GM12874 (cell line): ENCODE results near the gene FIS1.

Source experiments
- TF ChIP-seq, protein P1 (sequence below): IDR thresholded peaks from 2 replicates; pipeline ENCODE4 v1.5.1; 2011; ENCODE audit warnings: low read depth, mild to moderate bottlenecking, control low read depth, low read length, moderate library complexity; ENCODE audit not compliant: insufficient read depth

Gene FIS1

DNA sequence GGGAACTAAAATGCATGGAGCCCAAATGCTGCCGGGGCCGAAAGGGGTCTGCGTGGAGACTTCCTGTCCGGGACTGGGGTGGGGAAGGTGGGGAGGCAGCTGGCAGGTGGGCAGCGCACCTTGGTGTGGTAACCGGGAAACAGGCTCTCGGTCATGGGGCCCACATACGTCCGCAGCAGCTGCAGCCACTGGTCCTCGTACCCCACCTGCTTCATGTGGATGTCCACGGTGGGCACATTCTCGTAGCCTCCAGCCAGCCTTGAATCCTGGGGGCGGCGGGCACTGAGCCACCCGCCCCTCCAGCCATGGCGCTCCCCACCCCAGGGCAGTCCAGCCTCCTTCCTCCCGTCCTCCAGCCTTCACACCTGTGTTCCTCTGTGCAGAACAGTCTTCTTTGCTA lies 37.4 kb downstream of the FIS1 start:
- TF ChIP-seq, protein P1, sequence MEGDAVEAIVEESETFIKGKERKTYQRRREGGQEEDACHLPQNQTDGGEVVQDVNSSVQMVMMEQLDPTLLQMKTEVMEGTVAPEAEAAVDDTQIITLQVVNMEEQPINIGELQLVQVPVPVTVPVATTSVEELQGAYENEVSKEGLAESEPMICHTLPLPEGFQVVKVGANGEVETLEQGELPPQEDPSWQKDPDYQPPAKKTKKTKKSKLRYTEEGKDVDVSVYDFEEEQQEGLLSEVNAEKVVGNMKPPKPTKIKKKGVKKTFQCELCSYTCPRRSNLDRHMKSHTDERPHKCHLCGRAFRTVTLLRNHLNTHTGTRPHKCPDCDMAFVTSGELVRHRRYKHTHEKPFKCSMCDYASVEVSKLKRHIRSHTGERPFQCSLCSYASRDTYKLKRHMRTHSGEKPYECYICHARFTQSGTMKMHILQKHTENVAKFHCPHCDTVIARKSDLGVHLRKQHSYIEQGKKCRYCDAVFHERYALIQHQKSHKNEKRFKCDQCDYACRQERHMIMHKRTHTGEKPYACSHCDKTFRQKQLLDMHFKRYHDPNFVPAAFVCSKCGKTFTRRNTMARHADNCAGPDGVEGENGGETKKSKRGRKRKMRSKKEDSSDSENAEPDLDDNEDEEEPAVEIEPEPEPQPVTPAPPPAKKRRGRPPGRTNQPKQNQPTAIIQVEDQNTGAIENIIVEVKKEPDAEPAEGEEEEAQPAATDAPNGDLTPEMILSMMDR, result no peak

DNA sequence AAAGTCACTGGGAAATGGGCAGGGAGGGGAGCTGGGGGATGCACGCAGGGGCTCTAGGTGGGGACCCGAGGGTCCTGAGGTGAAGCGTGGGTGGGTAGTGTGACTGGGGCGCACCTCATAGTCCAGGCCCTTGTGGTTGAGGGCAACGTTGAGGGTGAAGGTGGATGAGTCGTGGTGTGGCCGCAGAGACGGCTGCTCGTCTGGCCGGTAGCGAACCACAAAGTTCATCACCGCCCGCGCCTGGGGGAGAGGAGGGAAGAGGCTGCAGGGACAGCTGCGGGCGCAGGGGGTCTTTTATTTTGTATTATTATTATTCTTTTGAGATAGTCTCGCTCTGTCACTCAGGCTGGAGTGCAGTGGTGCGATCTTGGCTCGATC lies 38.2 kb downstream of the FIS1 start:
- TF ChIP-seq, protein P1, result no peak

DNA sequence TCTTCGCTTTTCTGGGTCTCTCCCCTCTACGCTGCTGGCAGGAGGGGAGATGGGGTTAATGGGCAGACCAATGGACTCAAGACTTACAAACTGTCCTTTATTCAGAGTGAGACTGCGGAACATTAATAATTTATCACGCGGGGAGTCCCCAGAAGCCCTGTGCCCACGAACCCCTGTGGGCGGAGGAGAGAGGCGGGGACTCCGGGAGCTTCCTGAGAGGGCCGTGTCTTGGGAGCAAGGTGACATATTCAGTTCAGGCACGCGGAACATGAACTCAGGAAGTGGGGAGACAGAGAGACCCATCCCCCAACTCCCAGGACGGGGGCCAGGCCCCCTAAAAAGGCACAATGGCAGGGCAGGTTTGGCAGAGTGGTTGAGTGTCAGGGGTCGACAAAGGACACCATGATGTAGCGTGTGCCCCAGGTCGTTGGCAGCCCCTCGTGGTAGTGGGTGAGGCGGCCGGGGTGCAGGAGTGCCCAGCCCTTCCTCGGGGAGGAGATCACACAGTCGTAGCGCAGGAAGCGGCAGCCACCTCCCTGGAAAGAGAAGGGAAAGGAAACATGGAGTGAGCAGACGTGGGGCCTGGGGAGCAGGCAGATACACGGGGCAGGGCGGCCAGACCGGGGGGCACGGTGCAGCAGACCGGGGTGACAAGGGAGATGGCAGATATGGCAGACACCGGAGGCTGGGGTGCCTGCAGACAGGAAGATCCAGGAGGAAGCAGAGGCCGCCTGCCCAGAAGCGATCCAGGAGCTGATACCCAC lies 38.8 kb downstream of the FIS1 start:
- TF ChIP-seq, protein P1, result no peak

DNA sequence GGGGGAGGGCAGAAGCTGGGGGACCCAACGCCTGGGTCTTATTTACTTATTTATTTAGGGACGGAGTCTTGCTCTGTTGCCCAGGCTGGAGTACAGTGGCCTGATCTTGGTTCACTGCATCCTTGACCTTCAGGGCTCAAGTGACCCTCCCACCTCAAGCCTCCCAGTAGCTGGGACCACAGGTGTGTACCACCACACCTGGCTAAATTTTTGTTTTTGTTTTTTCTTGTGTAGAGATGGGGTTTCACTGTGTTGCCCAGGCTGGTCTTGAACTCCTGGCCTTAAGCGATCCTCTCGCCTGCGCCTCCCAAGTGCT lies 42.3 kb downstream of the FIS1 start:
- TF ChIP-seq, protein P1, result no peak

DNA sequence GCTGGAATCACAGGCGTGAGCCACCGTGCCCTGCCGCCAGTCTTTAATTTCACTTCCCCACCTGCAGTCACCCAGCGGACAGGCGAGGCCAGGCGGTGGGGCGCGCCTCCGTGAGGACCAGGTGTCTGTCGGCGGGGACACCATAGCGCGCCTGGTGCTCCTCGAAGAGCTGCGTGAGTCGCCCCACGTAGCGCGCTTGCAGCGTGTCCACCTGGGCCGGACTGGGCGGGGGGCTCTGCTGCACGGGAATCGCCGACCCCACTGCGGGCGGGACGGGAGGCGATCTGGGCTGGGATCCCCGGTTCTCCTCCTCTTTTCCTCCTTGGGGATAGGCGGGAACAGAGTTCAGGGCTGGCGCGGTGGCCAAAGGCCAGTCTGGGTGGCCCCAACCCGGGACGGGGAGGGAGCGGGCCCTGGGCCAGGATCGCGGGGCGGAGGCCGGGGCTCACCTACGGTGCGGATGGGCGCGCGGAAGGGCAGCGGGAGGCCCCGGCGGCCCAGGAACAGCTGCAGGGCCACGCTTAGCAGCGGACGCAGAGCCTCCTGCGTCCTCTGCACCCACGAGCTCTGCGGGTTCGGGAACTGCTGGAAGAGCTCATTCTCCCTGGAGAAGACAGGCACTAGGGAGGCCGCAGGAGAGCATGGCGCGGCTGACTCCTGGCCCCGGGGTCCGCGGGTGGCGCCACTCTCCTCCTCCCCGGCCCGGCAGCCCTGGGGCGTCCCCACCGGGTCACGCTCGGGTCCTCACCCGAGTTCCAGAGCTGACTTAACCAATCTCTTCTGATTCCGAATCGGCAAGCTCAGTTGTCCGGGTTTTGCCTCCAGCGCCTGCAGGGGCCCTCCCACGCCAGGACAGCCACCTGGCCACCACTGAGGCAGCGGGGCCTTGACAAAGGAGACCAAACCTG lies 42.9 kb downstream of the FIS1 start:
- TF ChIP-seq, protein P1, result no peak

DNA sequence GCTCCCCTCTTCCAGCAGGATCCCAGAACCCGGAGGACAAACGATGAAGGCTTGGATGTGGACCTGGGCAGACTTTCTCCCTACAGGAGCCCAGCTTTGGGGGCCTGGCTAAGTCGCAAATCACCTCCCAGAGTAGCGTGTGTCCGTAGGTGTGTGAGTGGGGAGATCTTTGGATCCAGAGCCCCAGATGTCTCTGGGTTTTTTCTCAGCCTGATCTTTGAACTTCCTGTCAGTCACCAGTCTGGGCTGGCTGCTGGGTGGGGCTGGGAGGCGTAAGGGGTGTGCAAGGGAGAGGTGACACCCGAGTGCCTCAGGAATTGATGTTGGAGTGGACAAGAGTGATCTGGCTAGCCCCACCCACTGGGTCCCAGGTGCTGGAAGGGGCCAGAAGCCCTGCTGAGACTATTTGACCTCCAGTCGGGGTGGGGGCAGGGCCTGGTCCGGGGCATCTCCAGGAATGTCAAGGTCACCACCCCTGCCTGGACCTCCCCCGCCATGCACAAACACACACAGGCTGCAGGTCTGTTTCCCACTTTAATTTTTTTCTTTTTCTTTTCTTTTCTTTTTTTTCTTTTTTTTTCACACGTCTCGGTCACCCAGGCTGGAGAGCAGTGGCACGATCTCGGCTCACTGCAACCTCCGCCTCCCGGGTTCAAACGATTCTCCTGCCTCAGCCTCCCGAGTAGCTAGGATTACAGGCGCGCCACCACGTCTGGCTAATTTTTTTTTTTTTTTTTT lies 43.9 kb downstream of the FIS1 start, which contains the start of gene MOGAT3:
TSS of gene MOGAT3 (minus strand) at position 175 of the 738 bp plus-strand sequence. CDS start 182 bp downstream, outside the sequence.
- TF ChIP-seq, protein P1, result no peak

DNA sequence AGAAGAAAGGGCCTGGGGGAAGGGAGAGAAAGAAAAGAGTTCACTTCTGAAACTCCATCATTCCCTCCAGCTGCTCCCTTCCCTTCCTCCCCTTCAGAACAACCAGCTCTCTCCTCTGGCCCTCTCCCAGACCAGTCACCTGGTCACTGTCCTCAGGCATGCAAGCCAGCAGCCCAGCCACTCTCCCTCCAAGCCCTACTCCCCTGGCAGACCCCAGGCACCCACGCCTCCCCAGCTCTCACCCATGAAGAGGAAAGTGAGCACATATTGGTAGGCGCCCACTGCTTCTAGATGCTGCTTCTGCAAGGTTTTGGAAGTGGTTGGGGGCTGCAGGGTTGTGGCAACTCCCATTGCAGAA lies 44.4 kb downstream of the FIS1 start:
- TF ChIP-seq, protein P1, result no peak
